GM18511 (cell line): ENCODE results near the gene FHAD1.
"Not testable (repeated sequence)": the region's sequence is repeated elsewhere in the genome, so short reads cannot be mapped to it uniquely, and the experiment has no call there.

Experiments
- ATAC-seq: cut with Tn5 transposase; IDR thresholded peaks from one replicate; pipeline ENCODE4 v1.9.1; 2021; ENCODE audit warnings: mild to moderate bottlenecking, moderate library complexity; ENCODE audit not compliant: unreplicated experiment

Gene FHAD1

GRCh38 chr1:15275921-15276683 is 29.1 kb downstream of the FHAD1 start:
- no peak for ATAC-seq

GRCh38 chr1:15276691-15277446 is 29.8 kb downstream of the FHAD1 start:
- no peak for ATAC-seq

GRCh38 chr1:15277447-15277838 is 30.4 kb downstream of the FHAD1 start:
- ATAC-seq: no peak

- no peak for ATAC-seq
Measured at GRCh38 chr1:15277933-15278332, 30.9 kb downstream of the FHAD1 start.

- ATAC-seq: no peak
Measured at GRCh38 chr1:15279576-15280230, 32.7 kb downstream of the FHAD1 start.

- ATAC-seq: no peak
Measured at GRCh38 chr1:15280416-15280815, 33.4 kb downstream of the FHAD1 start.

GRCh38 chr1:15282038-15282437 is 35.0 kb downstream of the FHAD1 start:
- ATAC-seq: no peak

- no peak for ATAC-seq
Measured at GRCh38 chr1:15282810-15283474, 35.9 kb downstream of the FHAD1 start.

GRCh38 chr1:15283526-15283925 is 36.5 kb downstream of the FHAD1 start:
- no peak for ATAC-seq

GRCh38 chr1:15286452-15286851 is 39.4 kb downstream of the FHAD1 start:
- ATAC-seq: no peak

- ATAC-seq: no peak
Measured at GRCh38 chr1:15287035-15287979, 40.3 kb downstream of the FHAD1 start.

GRCh38 chr1:15288173-15288926 is 41.3 kb downstream of the FHAD1 start:
- ATAC-seq: no peak

- ATAC-seq: no peak
Measured at GRCh38 chr1:15289251-15289651, 42.2 kb downstream of the FHAD1 start.

- ATAC-seq: no peak
Measured at GRCh38 chr1:15290382-15290781, 43.4 kb downstream of the FHAD1 start.

- ATAC-seq: no peak
Measured at GRCh38 chr1:15295696-15296095, 48.7 kb downstream of the FHAD1 start.

GRCh38 chr1:15296585-15297321 is 49.7 kb downstream of the FHAD1 start:
- ATAC-seq: no peak

GRCh38 chr1:15297975-15298374 is 51.0 kb downstream of the FHAD1 start:
- ATAC-seq: not testable (repeated sequence)

- no peak for ATAC-seq
Measured at GRCh38 chr1:15299179-15299578, 52.2 kb downstream of the FHAD1 start.

GRCh38 chr1:15299806-15300205 is 52.8 kb downstream of the FHAD1 start:
- ATAC-seq: no peak
